Adipocyte (in vitro differentiated cells): ENCODE measurements around the gene ASAH2.

ENCODE experiments used
- DNase-seq: peaks from one replicate; pipeline ENCODE4 v3.0.0-alpha.2; 2015; ENCODE audit warnings: low read depth
- H3K27me3 ChIP-seq: replicated peaks from 2 replicates; pipeline ENCODE4 v1.7.0; 2013; ENCODE audit warnings: mild to moderate bottlenecking, low read length, moderate library complexity; ENCODE audit not compliant: control insufficient read depth, insufficient read depth
- H3K36me3 ChIP-seq: 2 replicates; pipeline ENCODE4 v1.7.0; 2013; ENCODE audit warnings: low read length, mild to moderate bottlenecking, moderate library complexity; ENCODE audit not compliant: control insufficient read depth, insufficient read depth, severe bottlenecking
- H3K4me1 ChIP-seq: 2 replicates; pipeline ENCODE4 v1.7.0; 2013; ENCODE audit warnings: mild to moderate bottlenecking, low read length, moderate library complexity; ENCODE audit not compliant: control insufficient read depth, insufficient read depth
- H3K4me3 ChIP-seq: 2 replicates; pipeline ENCODE4 v1.7.0; 2013; ENCODE audit warnings: mild to moderate bottlenecking, low read length, moderate library complexity
- H3K9ac ChIP-seq: 2 replicates; pipeline ENCODE4 v1.7.0; 2013; ENCODE audit warnings: mild to moderate bottlenecking, low read length, moderate library complexity
- H3K9me3 ChIP-seq: 2 replicates; pipeline ENCODE4 v1.7.0; 2013; ENCODE audit warnings: mild to moderate bottlenecking, low read length, moderate library complexity; ENCODE audit not compliant: control insufficient read depth

Gene ASAH2

DNA sequence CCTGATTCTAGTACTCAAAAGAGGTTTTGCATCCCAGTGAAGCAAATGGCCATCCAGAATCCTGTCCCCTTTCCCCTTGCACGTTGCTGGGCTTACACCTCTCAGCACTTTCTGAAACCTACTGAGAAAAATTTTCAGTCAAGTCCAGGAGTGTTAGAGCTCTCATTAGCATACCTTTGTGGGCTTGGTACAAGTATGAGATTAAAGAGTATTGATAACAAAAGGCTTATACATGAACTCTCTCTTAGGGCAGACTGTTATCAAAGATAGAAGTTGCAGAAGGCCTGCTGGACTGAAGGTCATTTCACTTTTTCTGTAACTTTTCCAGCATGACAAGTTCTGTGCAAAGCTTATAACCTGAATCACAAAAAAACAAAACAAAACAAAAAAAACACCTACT is at the start of gene ASAH2:
Gene ASAH2 (minus strand): TSS at position 123 of the 400 bp plus-strand sequence. CDS start 2,906 bp downstream, outside the sequence.
- Histone ChIP-seq H3K9me3 (no peaks in the 10 kb centered on the region), H3K27me3 (peaks cover 17% of the 10 kb centered on the region), H3K4me3 (no peak within 1 kb of the TSS)

DNA sequence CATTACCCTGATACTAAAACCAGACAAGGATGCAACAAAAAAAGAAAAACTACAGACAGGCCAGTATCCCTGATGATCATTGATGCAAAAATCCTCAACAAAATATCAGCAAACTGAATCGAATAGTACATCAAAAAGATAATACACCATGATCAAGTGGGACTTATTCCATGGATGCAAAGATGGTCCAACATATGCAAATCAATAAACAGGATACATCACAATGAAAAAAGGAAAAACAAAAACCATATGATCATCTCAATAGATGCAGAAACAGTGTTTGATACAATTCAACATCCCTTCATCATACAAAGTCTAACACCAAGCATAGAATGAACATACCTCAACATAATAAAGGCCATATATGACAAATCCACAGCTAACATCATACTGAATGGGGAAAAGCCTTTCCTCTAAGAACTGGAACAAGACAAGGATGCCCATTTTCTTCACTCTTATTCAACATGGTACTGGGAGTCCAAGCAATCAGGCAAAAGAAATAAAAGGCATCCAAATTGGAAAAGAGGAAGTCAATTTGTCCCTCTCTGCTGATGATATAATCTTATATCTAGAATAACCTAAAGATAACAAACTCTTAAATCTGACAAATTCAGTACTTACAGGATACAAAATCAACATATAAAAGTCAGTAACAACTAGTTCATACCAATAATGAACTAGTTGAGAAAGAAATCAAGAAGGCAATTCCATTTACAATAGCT is 48.8 kb upstream of the ASAH2 start:
- no peaks in the 10 kb centered on the region for H3K4me1 ChIP-seq
- DNase-seq = no peak
- no peak overlapping the region for H3K4me3 ChIP-seq
- peaks cover 5% of the 10 kb centered on the region for H3K9me3 ChIP-seq
- H3K36me3 ChIP-seq = no peaks in the 10 kb centered on the region
- no peaks in the 10 kb centered on the region for H3K27me3 ChIP-seq
- H3K9ac ChIP-seq = no peak overlapping the region

More for the DNA sequence above, at the start of gene ASAH2:
- Histone ChIP-seq H3K36me3 (no peaks in the 10 kb centered on the region), H3K4me1 (no peaks in the 10 kb centered on the region), H3K9ac (no peak within 1 kb of the TSS)
- no peak for DNase-seq

GRCh38 chr10:50295367-50295766 is 44.1 kb upstream of the ASAH2 start:
- peaks cover 7% of the 10 kb centered on the region for H3K4me1 ChIP-seq
- H3K4me3 ChIP-seq = no peak overlapping the region
- no peak overlapping the region for H3K9ac ChIP-seq
- peaks cover 5% of the 10 kb centered on the region for H3K9me3 ChIP-seq
- DNase-seq = no peak
- H3K27me3 ChIP-seq = no peaks in the 10 kb centered on the region
- H3K36me3 ChIP-seq = no peaks in the 10 kb centered on the region

GRCh38 chr10:50294582-50294981 is 43.3 kb upstream of the ASAH2 start:
- no peak for DNase-seq
- H3K4me3 ChIP-seq = no peak overlapping the region
- H3K36me3 ChIP-seq = no peaks in the 10 kb centered on the region
- peaks cover 5% of the 10 kb centered on the region for H3K9me3 ChIP-seq
- no peak overlapping the region for H3K9ac ChIP-seq
- no peaks in the 10 kb centered on the region for H3K27me3 ChIP-seq
- H3K4me1 ChIP-seq = peaks cover 7% of the 10 kb centered on the region

DNA sequence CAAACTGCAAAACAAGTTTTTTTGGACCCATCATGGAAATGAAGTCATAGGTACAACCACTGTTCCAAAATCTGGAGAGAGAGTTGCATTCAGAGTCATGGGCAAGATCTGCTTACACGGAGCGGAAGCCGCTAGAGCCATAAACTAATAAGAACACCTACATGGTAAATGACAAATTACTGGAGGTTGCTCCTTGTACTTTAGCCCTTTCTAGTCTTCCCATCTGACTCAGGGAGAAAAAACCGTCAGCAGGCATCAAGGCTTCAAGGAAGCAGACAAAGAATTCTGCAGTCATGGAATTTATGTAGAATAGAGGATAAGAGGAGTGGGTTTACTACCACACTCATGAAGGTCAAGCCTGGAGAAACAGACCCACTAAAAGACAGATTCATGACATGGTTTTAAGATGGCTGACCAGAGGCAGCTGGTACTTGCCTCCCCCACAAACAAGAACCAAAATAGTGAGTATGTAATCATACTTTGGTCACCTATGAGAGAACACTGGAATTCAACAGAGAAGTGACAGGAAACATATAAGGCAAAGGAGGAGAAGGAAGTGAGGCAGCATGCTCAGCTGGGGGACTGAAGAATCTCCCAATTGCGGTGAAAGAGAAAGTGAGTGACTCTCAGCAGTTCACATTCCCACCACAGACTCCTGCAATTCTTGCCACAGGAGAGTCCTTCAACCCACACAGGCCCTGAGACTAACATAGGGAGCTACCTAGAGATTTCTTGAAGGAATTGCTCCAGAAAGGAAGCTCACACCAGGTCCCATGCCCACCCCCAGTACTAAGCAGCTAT is 42.4 kb upstream of the ASAH2 start:
- DNase-seq = no peak
- peaks cover 5% of the 10 kb centered on the region for H3K9me3 ChIP-seq
- peaks cover 7% of the 10 kb centered on the region for H3K4me1 ChIP-seq
- H3K4me3 ChIP-seq = no peak overlapping the region
- H3K27me3 ChIP-seq = no peaks in the 10 kb centered on the region
- H3K36me3 ChIP-seq = no peaks in the 10 kb centered on the region
- no peak overlapping the region for H3K9ac ChIP-seq

- peak; percentile 4 for DNase-seq
- Histone ChIP-seq H3K9ac (no peak overlapping the region), H3K9me3 (no peaks in the 10 kb centered on the region), H3K27me3 (no peaks in the 10 kb centered on the region), H3K36me3 (no peaks in the 10 kb centered on the region), H3K4me3 (no peak overlapping the region), H3K4me1 (peaks cover 21% of the 10 kb centered on the region)
Measured at GRCh38 chr10:50291261-50291850, 40.0 kb upstream of the ASAH2 start.

- H3K4me3 ChIP-seq = no peak overlapping the region
- no peaks in the 10 kb centered on the region for H3K36me3 ChIP-seq
- no peak overlapping the region for H3K9ac ChIP-seq
- peaks cover 27% of the 10 kb centered on the region for H3K4me1 ChIP-seq
- DNase-seq = no peak
- H3K9me3 ChIP-seq = no peaks in the 10 kb centered on the region
- H3K27me3 ChIP-seq = no peaks in the 10 kb centered on the region
Measured at GRCh38 chr10:50289196-50289595, 37.9 kb upstream of the ASAH2 start.

GRCh38 chr10:50286996-50287803 is 35.9 kb upstream of the ASAH2 start:
- no peak for DNase-seq
- no peaks in the 10 kb centered on the region for H3K36me3 ChIP-seq
- H3K4me1 ChIP-seq = peaks cover 27% of the 10 kb centered on the region
- H3K9ac ChIP-seq = peak overlapping the region; percentile 16
- peak overlapping the region; percentile 23 for H3K4me3 ChIP-seq
- H3K9me3 ChIP-seq = no peaks in the 10 kb centered on the region
- no peaks in the 10 kb centered on the region for H3K27me3 ChIP-seq

- peak; percentile 80 for DNase-seq
- H3K9ac ChIP-seq = peak overlapping the region; percentile 16
Measured at GRCh38 chr10:50286517-50286916, 35.2 kb upstream of the ASAH2 start.

GRCh38 chr10:50281967-50282522 is 30.7 kb upstream of the ASAH2 start:
- H3K4me3 ChIP-seq = no peak overlapping the region
- no peaks in the 10 kb centered on the region for H3K9me3 ChIP-seq
- H3K9ac ChIP-seq = no peak overlapping the region
- H3K4me1 ChIP-seq = peaks cover 10% of the 10 kb centered on the region
- peaks cover 4% of the 10 kb centered on the region for H3K27me3 ChIP-seq
- no peaks in the 10 kb centered on the region for H3K36me3 ChIP-seq
- no peak for DNase-seq

More at GRCh38 chr10:50286517-50286916, 35.2 kb upstream of the ASAH2 start:
- H3K4me3 ChIP-seq = peak overlapping the region; percentile 52
- no peaks in the 10 kb centered on the region for H3K36me3 ChIP-seq
- no peaks in the 10 kb centered on the region for H3K27me3 ChIP-seq
- peaks cover 27% of the 10 kb centered on the region for H3K4me1 ChIP-seq
- no peaks in the 10 kb centered on the region for H3K9me3 ChIP-seq
